ENCODE measurements around the gene LHPP. TPM values are rescaled to one million over a fixed set of nuclear protein-coding genes. Genes with fewer than 3 reads are reported as not detected.

LHPP gene
- total and polyA plus RNA-seq, 2 experiments from 2014 or later, result 27.4 to 40.2 TPM

- TF ChIP-seq ZNF462 (CRISPR knock-in tag; IDR thresholded peaks at IDR 0.05), result no peak
- TF ChIP-seq CREB1 (CRISPR knock-in tag; IDR thresholded peaks at IDR 0.05; ENCODE audit: low read depth), result no peak
- TF ChIP-seq EZH2phosphoT487 (IDR thresholded peaks at IDR 0.05; ENCODE audit: unreplicated experiment), result no peak
- no peak for TF ChIP-seq NANOG (IDR thresholded peaks at IDR 0.05; ENCODE audit: borderline replicate concordance)
- TF ChIP-seq ZNF331 (CRISPR knock-in tag; IDR thresholded peaks at IDR 0.05; ENCODE audit: low read depth), result no peak
- TF ChIP-seq, protein P1, sequence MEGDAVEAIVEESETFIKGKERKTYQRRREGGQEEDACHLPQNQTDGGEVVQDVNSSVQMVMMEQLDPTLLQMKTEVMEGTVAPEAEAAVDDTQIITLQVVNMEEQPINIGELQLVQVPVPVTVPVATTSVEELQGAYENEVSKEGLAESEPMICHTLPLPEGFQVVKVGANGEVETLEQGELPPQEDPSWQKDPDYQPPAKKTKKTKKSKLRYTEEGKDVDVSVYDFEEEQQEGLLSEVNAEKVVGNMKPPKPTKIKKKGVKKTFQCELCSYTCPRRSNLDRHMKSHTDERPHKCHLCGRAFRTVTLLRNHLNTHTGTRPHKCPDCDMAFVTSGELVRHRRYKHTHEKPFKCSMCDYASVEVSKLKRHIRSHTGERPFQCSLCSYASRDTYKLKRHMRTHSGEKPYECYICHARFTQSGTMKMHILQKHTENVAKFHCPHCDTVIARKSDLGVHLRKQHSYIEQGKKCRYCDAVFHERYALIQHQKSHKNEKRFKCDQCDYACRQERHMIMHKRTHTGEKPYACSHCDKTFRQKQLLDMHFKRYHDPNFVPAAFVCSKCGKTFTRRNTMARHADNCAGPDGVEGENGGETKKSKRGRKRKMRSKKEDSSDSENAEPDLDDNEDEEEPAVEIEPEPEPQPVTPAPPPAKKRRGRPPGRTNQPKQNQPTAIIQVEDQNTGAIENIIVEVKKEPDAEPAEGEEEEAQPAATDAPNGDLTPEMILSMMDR (conservative IDR thresholded peaks at IDR 0.05; ENCODE audit: low read depth in 2 of 2), result no peak
- no peak for TF ChIP-seq POLR2AphosphoS5 (IDR thresholded peaks at IDR 0.05; ENCODE audit: low read depth)
- TF ChIP-seq ZNF114 (CRISPR knock-in tag; IDR thresholded peaks at IDR 0.05), result no peak
Observed at GRCh38 chr10:124654686-124655085, 193.1 kb downstream of the LHPP start (continued).

Data from GM23338 (cell line).